Progenitor cell of endocrine pancreas (in vitro differentiated cells): ENCODE results near the gene SPARCL1. TPM values are rescaled to one million over a fixed set of nuclear protein-coding genes. Genes with fewer than 3 reads are reported as not detected.
A peak's percentile ranks its signal among the peaks of the same experiment; 100 is the strongest.
"Not testable (repeated sequence)": the region's sequence is repeated elsewhere in the genome, so short reads cannot be mapped to it uniquely, and the experiment has no call there.

Experiments
- DNase-seq: peaks from one replicate; pipeline ENCODE4 v3.0.0; 2021; ENCODE audit warnings: low spot score; ENCODE audit not compliant: unreplicated experiment
- H3K27ac Mint-ChIP-seq: 2 replicates; pipeline ENCODE4 v1.8.0; 2021; ENCODE audit warnings: mild to moderate bottlenecking, moderate library complexity, mixed read lengths
- H3K27me3 Mint-ChIP-seq: 2 replicates; pipeline ENCODE4 v1.8.0; 2021; ENCODE audit warnings: mixed read lengths
- H3K36me3 Mint-ChIP-seq: 2 replicates; pipeline ENCODE4 v1.8.0; 2022; ENCODE audit warnings: mixed read lengths; ENCODE audit not compliant: insufficient read depth
- H3K4me1 Mint-ChIP-seq: 2 replicates; pipeline ENCODE4 v1.8.0; 2021; ENCODE audit warnings: low read depth, mixed read lengths
- H3K4me3 Mint-ChIP-seq: 2 replicates; pipeline ENCODE4 v1.8.0; 2021; ENCODE audit warnings: low read depth, mild to moderate bottlenecking, moderate library complexity, mixed read lengths
- H3K9me3 Mint-ChIP-seq: 2 replicates; pipeline ENCODE4 v1.8.0; 2021; ENCODE audit warnings: low read depth, mixed read lengths
- total RNA-seq: library from RNA; stranded (reverse); gene quantifications from 2 replicates; pipeline ENCODE4 v1.2.1, GENCODE V29; 2021
- TF ChIP-seq, protein P1 (sequence below): fragments of 200-600 bp; sonication (generic); IDR thresholded peaks from one replicate; pipeline ENCODE4 v1.5.0; 2021; ENCODE audit warnings: antibody characterized with exemption, mild to moderate bottlenecking; ENCODE audit not compliant: unreplicated experiment

SPARCL1 gene
- total RNA-seq, 1 donor from 2014 or later = 0.41 TPM

DNA sequence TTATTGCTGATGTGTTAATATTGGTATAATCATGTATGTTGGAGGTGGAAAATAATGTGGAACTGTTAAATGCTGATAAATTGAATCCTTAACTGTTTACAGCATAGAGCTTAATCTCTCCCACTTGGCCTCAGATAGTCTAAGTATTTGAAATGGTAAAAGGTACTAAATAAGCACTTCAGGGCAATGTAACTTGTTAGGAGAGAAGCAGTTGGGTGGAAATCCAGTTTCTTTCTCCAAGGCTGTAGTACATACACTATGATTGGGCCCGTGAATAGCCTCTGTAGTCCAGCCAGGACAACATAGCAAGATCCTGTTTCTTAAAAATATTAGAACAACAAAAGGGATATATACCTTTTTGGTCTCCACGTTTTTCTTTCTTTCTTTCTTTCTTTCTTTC is 67.1 kb downstream of the SPARCL1 start:
- Mint-ChIP-seq H3K36me3 (peaks cover 11% of the 10 kb centered on the region), H3K9me3 (peaks cover 5% of the 10 kb centered on the region), H3K4me1 (peaks cover 15% of the 10 kb centered on the region), H3K27ac (no peak overlapping the region), H3K27me3 (no peaks in the 10 kb centered on the region), H3K4me3 (no peak overlapping the region)
- DNase-seq = no peak
- TF ChIP-seq, protein P1, sequence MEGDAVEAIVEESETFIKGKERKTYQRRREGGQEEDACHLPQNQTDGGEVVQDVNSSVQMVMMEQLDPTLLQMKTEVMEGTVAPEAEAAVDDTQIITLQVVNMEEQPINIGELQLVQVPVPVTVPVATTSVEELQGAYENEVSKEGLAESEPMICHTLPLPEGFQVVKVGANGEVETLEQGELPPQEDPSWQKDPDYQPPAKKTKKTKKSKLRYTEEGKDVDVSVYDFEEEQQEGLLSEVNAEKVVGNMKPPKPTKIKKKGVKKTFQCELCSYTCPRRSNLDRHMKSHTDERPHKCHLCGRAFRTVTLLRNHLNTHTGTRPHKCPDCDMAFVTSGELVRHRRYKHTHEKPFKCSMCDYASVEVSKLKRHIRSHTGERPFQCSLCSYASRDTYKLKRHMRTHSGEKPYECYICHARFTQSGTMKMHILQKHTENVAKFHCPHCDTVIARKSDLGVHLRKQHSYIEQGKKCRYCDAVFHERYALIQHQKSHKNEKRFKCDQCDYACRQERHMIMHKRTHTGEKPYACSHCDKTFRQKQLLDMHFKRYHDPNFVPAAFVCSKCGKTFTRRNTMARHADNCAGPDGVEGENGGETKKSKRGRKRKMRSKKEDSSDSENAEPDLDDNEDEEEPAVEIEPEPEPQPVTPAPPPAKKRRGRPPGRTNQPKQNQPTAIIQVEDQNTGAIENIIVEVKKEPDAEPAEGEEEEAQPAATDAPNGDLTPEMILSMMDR = no peak

DNA sequence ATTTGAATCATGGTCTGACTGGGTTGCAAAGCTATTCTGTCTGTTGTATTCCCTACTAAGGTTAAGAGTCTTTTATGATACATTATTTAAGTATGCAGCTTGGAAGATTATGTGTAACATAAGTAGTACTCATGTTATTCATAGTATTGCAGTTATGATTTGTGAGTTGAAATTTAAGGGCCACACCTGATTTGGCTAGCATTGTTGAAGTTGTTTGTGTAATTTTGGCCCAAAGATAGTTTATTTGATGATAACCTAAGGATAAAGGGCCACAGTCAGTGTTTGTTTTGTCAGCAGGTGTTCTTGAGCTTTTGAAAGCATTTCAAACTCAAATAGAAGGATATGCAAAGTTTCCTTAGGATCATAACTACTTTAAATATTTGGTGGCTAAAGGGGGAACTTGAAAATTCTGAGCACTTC is 67.9 kb downstream of the SPARCL1 start:
- Mint-ChIP-seq H3K36me3 (peaks cover 11% of the 10 kb centered on the region), H3K4me3 (no peak overlapping the region), H3K4me1 (peaks cover 19% of the 10 kb centered on the region), H3K9me3 (peaks cover 5% of the 10 kb centered on the region), H3K27me3 (no peaks in the 10 kb centered on the region), H3K27ac (no peak overlapping the region)
- no peak for DNase-seq
- TF ChIP-seq, protein P1 = no peak

GRCh38 chr4:87458913-87459312 is 70.3 kb downstream of the SPARCL1 start:
- H3K4me1 Mint-ChIP-seq = peaks cover 22% of the 10 kb centered on the region

GRCh38 chr4:87451537-87451936 is 77.6 kb downstream of the SPARCL1 start:
- TF ChIP-seq, protein P1 = peak; percentile 18
- peaks cover 9% of the 10 kb centered on the region for H3K4me1 Mint-ChIP-seq
- H3K36me3 Mint-ChIP-seq = peaks cover 26% of the 10 kb centered on the region
- H3K27me3 Mint-ChIP-seq = no peaks in the 10 kb centered on the region
- DNase-seq = no peak
- H3K9me3 Mint-ChIP-seq = no peaks in the 10 kb centered on the region
- no peak overlapping the region for H3K4me3 Mint-ChIP-seq
- H3K27ac Mint-ChIP-seq = no peak overlapping the region

More at GRCh38 chr4:87458913-87459312, 70.3 kb downstream of the SPARCL1 start:
- no peak overlapping the region for H3K27ac Mint-ChIP-seq
- TF ChIP-seq, protein P1 = no peak
- no peaks in the 10 kb centered on the region for H3K27me3 Mint-ChIP-seq
- DNase-seq = no peak
- H3K9me3 Mint-ChIP-seq = peaks cover 5% of the 10 kb centered on the region
- H3K4me3 Mint-ChIP-seq = no peak overlapping the region
- peaks cover 16% of the 10 kb centered on the region for H3K36me3 Mint-ChIP-seq

DNA sequence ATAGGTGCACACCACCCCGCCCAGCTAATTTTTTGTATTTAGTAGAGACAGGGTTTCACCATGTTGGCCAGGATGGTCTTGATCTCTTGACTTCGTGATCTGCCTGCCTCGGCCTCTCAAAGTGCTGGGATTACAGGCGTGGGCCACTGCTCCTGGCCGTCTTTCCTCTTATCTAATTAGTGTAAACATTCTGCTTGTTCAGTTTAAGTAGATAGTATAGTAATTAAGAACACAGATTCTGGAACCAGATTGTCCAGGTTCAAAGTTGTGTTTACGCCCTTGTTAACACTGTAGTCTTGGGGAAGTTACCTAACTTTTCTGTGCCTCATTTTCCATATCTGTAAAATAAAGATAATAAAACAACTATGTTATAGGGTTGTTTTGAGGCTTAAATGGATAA is 82.8 kb downstream of the SPARCL1 start:
- not testable (repeated sequence) for H3K27me3 Mint-ChIP-seq, H3K4me1 Mint-ChIP-seq, DNase-seq, H3K27ac Mint-ChIP-seq, H3K9me3 Mint-ChIP-seq, H3K4me3 Mint-ChIP-seq
- H3K36me3 Mint-ChIP-seq = peaks cover 36% of the 10 kb centered on the region

GRCh38 chr4:87445964-87446363 is 83.2 kb downstream of the SPARCL1 start:
- DNase-seq = no peak
- Mint-ChIP-seq H3K9me3 (no peaks in the 10 kb centered on the region), H3K36me3 (peaks cover 32% of the 10 kb centered on the region), H3K27ac (no peak overlapping the region), H3K27me3 (no peaks in the 10 kb centered on the region), H3K4me1 (peaks cover 2% of the 10 kb centered on the region), H3K4me3 (no peak overlapping the region)
- TF ChIP-seq, protein P1 = no peak
